GM19452 (cell line): ENCODE data around the gene CLIC5.

Experiments used
- ATAC-seq: cut with Tn5 transposase; IDR thresholded peaks from one replicate; pipeline ENCODE4 v1.9.1; 2021; ENCODE audit not compliant: unreplicated experiment

Gene CLIC5

GRCh38 chr6:45966797-45967196 is 48.9 kb downstream of the CLIC5 start:
- ATAC-seq = no peak

GRCh38 chr6:45966340-45966739 is 49.3 kb downstream of the CLIC5 start:
- no peak for ATAC-seq

- ATAC-seq = no peak
Observed at GRCh38 chr6:45965792-45966191, 49.9 kb downstream of the CLIC5 start.

GRCh38 chr6:45965007-45965406 is 50.7 kb downstream of the CLIC5 start:
- no peak for ATAC-seq

- no peak for ATAC-seq
Observed at GRCh38 chr6:45964300-45964699, 51.4 kb downstream of the CLIC5 start.

- ATAC-seq = no peak
Observed at GRCh38 chr6:45963896-45964295, 51.8 kb downstream of the CLIC5 start.

- no peak for ATAC-seq
Observed at GRCh38 chr6:45961125-45961524, 54.5 kb downstream of the CLIC5 start.

GRCh38 chr6:45959534-45960145 is 56.0 kb downstream of the CLIC5 start:
- ATAC-seq = no peak

GRCh38 chr6:45956663-45957062 is 59.0 kb downstream of the CLIC5 start:
- no peak for ATAC-seq

- no peak for ATAC-seq
Observed at GRCh38 chr6:45956176-45956575, 59.5 kb downstream of the CLIC5 start.

- ATAC-seq = no peak
Observed at GRCh38 chr6:45955597-45955996, 60.1 kb downstream of the CLIC5 start.

- no peak for ATAC-seq
Observed at GRCh38 chr6:45952546-45952945, 63.1 kb downstream of the CLIC5 start.

GRCh38 chr6:45952168-45952529 is 63.5 kb downstream of the CLIC5 start:
- ATAC-seq = no peak

- no peak for ATAC-seq
Observed at GRCh38 chr6:45951321-45952167, 64.1 kb downstream of the CLIC5 start.

- no peak for ATAC-seq
Observed at GRCh38 chr6:45949256-45949655, 66.4 kb downstream of the CLIC5 start.

- no peak for ATAC-seq
Observed at GRCh38 chr6:45947807-45948206, 67.9 kb downstream of the CLIC5 start.

GRCh38 chr6:45946887-45947286 is 68.8 kb downstream of the CLIC5 start:
- ATAC-seq = no peak

- no peak for ATAC-seq
Observed at GRCh38 chr6:45946352-45946751, 69.3 kb downstream of the CLIC5 start.

GRCh38 chr6:45942953-45943352 is 72.7 kb downstream of the CLIC5 start:
- no peak for ATAC-seq

- ATAC-seq = no peak
Observed at GRCh38 chr6:45933855-45934254, 81.8 kb downstream of the CLIC5 start.

GRCh38 chr6:45931232-45931631 is 84.4 kb downstream of the CLIC5 start:
- no peak for ATAC-seq

- ATAC-seq = no peak
Observed at GRCh38 chr6:45930420-45931040, 85.1 kb downstream of the CLIC5 start.
